Keratinocyte (primary cell): ENCODE data around the gene CCRL2. TPM values are rescaled to one million over a fixed set of nuclear protein-coding genes. Genes with fewer than 3 reads are reported as not detected.
A peak's percentile ranks its signal among the peaks of the same experiment; 100 is the strongest.

Source experiments
- DNase-seq: peaks from one replicate; pipeline ENCODE4 v3.0.0-alpha.2; 2011; ENCODE audit warnings: low read depth, missing footprints, low spot score
- FAIRE-seq: peaks from 2 replicates; lab custom pipeline; 2011; peaks lifted over from hg19 to GRCh38; lab: Jason Lieb, UNC
- H2AFZ ChIP-seq: 2 replicates; pipeline ENCODE4 v1.6.0; 2012; ENCODE audit warnings: low read length, control low read depth, inconsistent platforms; ENCODE audit not compliant: control insufficient read depth
- H3K27ac ChIP-seq: 2 replicates; pipeline ENCODE4 v1.5.1; 2011; ENCODE audit warnings: low read length; ENCODE audit not compliant: control insufficient read depth, insufficient read depth
- H3K27me3 ChIP-seq: 3 replicates; pipeline ENCODE4 v1.6.0; 2011; ENCODE audit warnings: low read length; ENCODE audit not compliant: control insufficient read depth, insufficient read depth; ENCODE audit errors: extremely low read depth
- H3K36me3 ChIP-seq, 2 experiments: 2 replicates in 1 of 2; 3 replicates in 1 of 2; pipeline ENCODE4 v1.5.1; 2011; ENCODE audit warnings: low read length in 2 of 2, mild to moderate bottlenecking in 1 of 2; ENCODE audit not compliant: control insufficient read depth in 2 of 2, insufficient read depth in 2 of 2; ENCODE audit errors: extremely low read depth in 1 of 2
- H3K4me1 ChIP-seq: 3 replicates; pipeline ENCODE4 v1.5.1; 2011; ENCODE audit warnings: low read length; ENCODE audit not compliant: control insufficient read depth, insufficient read depth; ENCODE audit errors: extremely low read depth
- H3K4me2 ChIP-seq: 3 replicates; pipeline ENCODE4 v1.6.0; 2011; ENCODE audit warnings: low read depth, low read length; ENCODE audit not compliant: control insufficient read depth, insufficient read depth; ENCODE audit errors: extremely low read depth
- H3K4me3 ChIP-seq, 3 experiments: fragments of 200-600 bp in 1 of 3; sonication (generic) in 1 of 3; 2 replicates in 2 of 3; 3 replicates in 1 of 3; pipeline ENCODE4 v1.5.1; 2011 to 2016; ENCODE audit warnings: low read length in 3 of 3, mild to moderate bottlenecking in 3 of 3, control low read depth in 2 of 3, inconsistent platforms in 1 of 3, low read depth in 1 of 3, mixed read lengths in 1 of 3, mixed run types in 1 of 3, moderate library complexity in 1 of 3; ENCODE audit not compliant: control insufficient read depth in 2 of 3, insufficient read depth in 2 of 3; ENCODE audit errors: extremely low read depth in 1 of 3
- H3K79me2 ChIP-seq: 2 replicates; pipeline ENCODE4 v1.6.0; 2012; ENCODE audit warnings: low read length; ENCODE audit not compliant: control insufficient read depth, insufficient read depth
- H3K9ac ChIP-seq: 3 replicates; pipeline ENCODE4 v1.6.0; 2011; ENCODE audit warnings: low read length; ENCODE audit not compliant: control insufficient read depth, insufficient read depth; ENCODE audit errors: extremely low read depth
- H3K9me1 ChIP-seq: 3 replicates; pipeline ENCODE4 v1.6.0; 2011; ENCODE audit warnings: low read length; ENCODE audit not compliant: control insufficient read depth, insufficient read depth; ENCODE audit errors: extremely low read depth
- H3K9me3 ChIP-seq: 2 replicates; pipeline ENCODE4 v1.5.1; 2012; ENCODE audit warnings: low read depth, low read length; ENCODE audit not compliant: control insufficient read depth
- H4K20me1 ChIP-seq: 3 replicates; pipeline ENCODE4 v1.6.0; 2011; ENCODE audit warnings: low read length; ENCODE audit not compliant: control insufficient read depth, insufficient read depth; ENCODE audit errors: extremely low read depth
- EZH2 ChIP-seq: IDR thresholded peaks from one replicate; pipeline ENCODE4 v1.6.1; 2012; ENCODE audit warnings: inconsistent platforms, mild to moderate bottlenecking, low read length, moderate library complexity
- dilution Hi-C: fragments of 300-500 bp; cut with MboI; formaldehyde crosslinking; loops from one replicate; pipeline ENCODE4 v1.7.0; 2020; ENCODE audit warnings: low sequenced_read_pairs; ENCODE audit not compliant: extremely low pct_ligation_motif_present
- polyA plus RNA-seq, 5 experiments: library from polyadenylated mRNA; depleted of rRNA in 3 of 5; stranded (reverse) in 3 of 5; stranded (forward) in 1 of 5; unstranded in 1 of 5; fragments of >200 nt; gene quantifications; 1 replicate in 1 of 5; 2 replicates in 3 of 5; 3 replicates in 1 of 5; pipeline versions ENCODE4 v1.2.1 to v1.2.3, GENCODE V29; 2011 to 2012; ENCODE audit warnings: missing spikeins in 2 of 5, low read depth in 1 of 5, low replicate concordance in 1 of 5
- TF ChIP-seq, protein P1 (sequence below), 3 experiments: IDR thresholded peaks in 1 of 3; conservative IDR thresholded peaks in 1 of 3; optimal IDR thresholded peaks in 1 of 3; 2 replicates in 2 of 3; 3 replicates in 1 of 3; pipeline versions ENCODE3 to v1.5.1; 2011; ENCODE audit warnings: low read length in 3 of 3, mild to moderate bottlenecking in 3 of 3, moderate library complexity in 2 of 3, control low read depth in 1 of 3, inconsistent platforms in 1 of 3; ENCODE audit not compliant: insufficient read depth in 2 of 3; ENCODE audit errors: extremely low read depth in 1 of 3

CCRL2 gene
- polyA plus RNA-seq, 1 donor (not counting 4 experiments of a cell fraction or from before 2014, with no cell fraction given), result not detected

DNA sequence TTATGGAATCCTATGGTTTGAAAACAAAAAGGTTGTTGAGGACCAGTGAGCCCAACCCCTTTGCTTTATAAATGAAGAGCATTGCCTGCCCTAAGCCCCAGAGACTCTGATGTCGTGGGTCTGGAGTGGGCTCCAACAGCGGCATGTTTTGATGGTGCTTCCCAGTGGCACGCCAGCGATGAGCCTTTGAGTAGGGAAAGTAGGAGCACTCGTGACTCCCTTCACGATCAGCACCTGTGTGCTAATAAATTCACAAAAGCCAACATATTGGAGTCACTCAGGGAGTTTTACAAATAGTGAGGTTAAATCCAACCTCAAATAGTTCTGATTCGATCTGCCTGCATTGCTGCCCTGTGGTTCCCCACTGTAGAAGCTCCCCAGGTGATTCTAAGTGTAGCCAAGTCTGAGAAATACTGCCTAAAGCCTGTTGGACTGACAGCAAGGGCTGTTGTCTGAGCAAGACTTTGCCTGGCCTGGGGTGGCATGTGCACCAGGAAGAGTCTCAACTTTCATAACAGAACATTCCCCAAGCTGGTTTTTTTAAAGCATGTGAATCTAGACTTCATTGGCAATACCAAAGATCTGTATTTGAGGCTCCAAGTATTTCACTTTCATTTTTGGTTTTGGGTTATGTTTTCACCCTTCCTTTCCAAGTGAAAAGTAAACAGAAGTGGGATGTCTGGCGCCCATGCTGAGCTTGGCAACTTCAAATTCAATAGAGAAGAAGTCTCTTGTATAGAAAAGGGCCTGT, 26.4 kb upstream of the CCRL2 start:
- Histone ChIP-seq H3K9me1 (no peaks in the 10 kb centered on the region), H3K9me3 (no peaks in the 10 kb centered on the region), H2AFZ (peak overlapping the region; percentile 7), H3K4me3 (no peak overlapping the region), H3K27ac (no peak overlapping the region), H3K36me3 (no peaks in the 10 kb centered on the region), H3K27me3 (no peaks in the 10 kb centered on the region), H3K9ac (no peak overlapping the region), H3K4me2 (peak overlapping the region; percentile 74), H4K20me1 (no peaks in the 10 kb centered on the region), H3K4me1 (peaks cover 18% of the 10 kb centered on the region), H3K79me2 (no peaks in the 10 kb centered on the region)
- FAIRE-seq (peak; percentile 88), DNase-seq (no peak)
- dilution Hi-C loops, result no loop called here
- no peak for TF ChIP-seq EZH2
- TF ChIP-seq, protein P1, sequence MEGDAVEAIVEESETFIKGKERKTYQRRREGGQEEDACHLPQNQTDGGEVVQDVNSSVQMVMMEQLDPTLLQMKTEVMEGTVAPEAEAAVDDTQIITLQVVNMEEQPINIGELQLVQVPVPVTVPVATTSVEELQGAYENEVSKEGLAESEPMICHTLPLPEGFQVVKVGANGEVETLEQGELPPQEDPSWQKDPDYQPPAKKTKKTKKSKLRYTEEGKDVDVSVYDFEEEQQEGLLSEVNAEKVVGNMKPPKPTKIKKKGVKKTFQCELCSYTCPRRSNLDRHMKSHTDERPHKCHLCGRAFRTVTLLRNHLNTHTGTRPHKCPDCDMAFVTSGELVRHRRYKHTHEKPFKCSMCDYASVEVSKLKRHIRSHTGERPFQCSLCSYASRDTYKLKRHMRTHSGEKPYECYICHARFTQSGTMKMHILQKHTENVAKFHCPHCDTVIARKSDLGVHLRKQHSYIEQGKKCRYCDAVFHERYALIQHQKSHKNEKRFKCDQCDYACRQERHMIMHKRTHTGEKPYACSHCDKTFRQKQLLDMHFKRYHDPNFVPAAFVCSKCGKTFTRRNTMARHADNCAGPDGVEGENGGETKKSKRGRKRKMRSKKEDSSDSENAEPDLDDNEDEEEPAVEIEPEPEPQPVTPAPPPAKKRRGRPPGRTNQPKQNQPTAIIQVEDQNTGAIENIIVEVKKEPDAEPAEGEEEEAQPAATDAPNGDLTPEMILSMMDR (optimal IDR thresholded peaks at IDR 0.05 in 1 of 3, IDR thresholded peaks at IDR 0.05 in 1 of 3, conservative IDR thresholded peaks at IDR 0.05 in 1 of 3; ENCODE audit: extremely low read depth in 1 of 3, insufficient read depth in 2 of 3, low read length in 3 of 3), result no peak

- no peak overlapping the region for H3K9ac ChIP-seq
- H3K27ac ChIP-seq, result no peak overlapping the region
- H3K27me3 ChIP-seq, result no peaks in the 10 kb centered on the region
- FAIRE-seq, result no peak
- no peaks in the 10 kb centered on the region for H3K79me2 ChIP-seq
- H3K9me3 ChIP-seq, result no peaks in the 10 kb centered on the region
- no peak overlapping the region for H3K4me2 ChIP-seq
- no peaks in the 10 kb centered on the region for H4K20me1 ChIP-seq
- DNase-seq, result no peak
- peak overlapping the region; percentile 56 for H2AFZ ChIP-seq
- no peak for TF ChIP-seq EZH2
- TF ChIP-seq, protein P1 (optimal IDR thresholded peaks at IDR 0.05 in 1 of 3, IDR thresholded peaks at IDR 0.05 in 1 of 3, conservative IDR thresholded peaks at IDR 0.05 in 1 of 3; ENCODE audit: extremely low read depth in 1 of 3, insufficient read depth in 2 of 3, low read length in 3 of 3), result no peak
- dilution Hi-C loops, result no loop called here
- no peak overlapping the region for H3K4me3 ChIP-seq
- no peaks in the 10 kb centered on the region for H3K36me3 ChIP-seq
- no peaks in the 10 kb centered on the region for H3K9me1 ChIP-seq
- H3K4me1 ChIP-seq, result peaks cover 27% of the 10 kb centered on the region
These were observed 25.4 kb upstream of the CCRL2 start for GRCh38 chr3:46381625-46382024.
